NCI-H2171 treated with DMSO at 0.1 percent for 48 hours (cell line): ENCODE measurements around the gene BCAN.

Experiments used
- DNase-seq: peaks from one replicate; lab custom pipeline; 2025; lab: John Stamatoyannopoulos, UW

The BCAN gene

GRCh38 chr1:156677616-156678596 lies 36.0 kb downstream of the BCAN start:
- peak; percentile 70 for DNase-seq

GRCh38 chr1:156680056-156680455 lies 38.1 kb downstream of the BCAN start:
- DNase-seq: no peak

- no peak for DNase-seq
Measured at GRCh38 chr1:156681196-156681960, 39.5 kb downstream of the BCAN start.

GRCh38 chr1:156682166-156682890 lies 40.4 kb downstream of the BCAN start:
- no peak for DNase-seq

GRCh38 chr1:156684227-156684782 lies 42.4 kb downstream of the BCAN start:
- no peak for DNase-seq

GRCh38 chr1:156689035-156689952 lies 47.4 kb downstream of the BCAN start:
- peak; percentile 72 for DNase-seq

- DNase-seq: peak; percentile 43
Measured at GRCh38 chr1:156689953-156690674, 48.2 kb downstream of the BCAN start.

GRCh38 chr1:156690675-156691036 lies 48.7 kb downstream of the BCAN start:
- no peak for DNase-seq

- no peak for DNase-seq
Measured at GRCh38 chr1:156691191-156691590, 49.3 kb downstream of the BCAN start.

- DNase-seq: no peak
Measured at GRCh38 chr1:156691665-156692440, 49.9 kb downstream of the BCAN start.

GRCh38 chr1:156692441-156692924 lies 50.6 kb downstream of the BCAN start:
- DNase-seq: no peak

GRCh38 chr1:156692925-156693847 lies 51.3 kb downstream of the BCAN start:
- peak; percentile 70 for DNase-seq

- DNase-seq: no peak
Measured at GRCh38 chr1:156693848-156694689, 52.2 kb downstream of the BCAN start.

- DNase-seq: no peak
Measured at GRCh38 chr1:156694690-156694962, 52.7 kb downstream of the BCAN start.

- DNase-seq: no peak
Measured at GRCh38 chr1:156696755-156697154, 54.8 kb downstream of the BCAN start.

- no peak for DNase-seq
Measured at GRCh38 chr1:156697481-156697880, 55.6 kb downstream of the BCAN start.

- no peak for DNase-seq
Measured at GRCh38 chr1:156698995-156699394, 57.1 kb downstream of the BCAN start.
